ENCODE measurements around the gene FOXQ1.

The FOXQ1 gene

GRCh38 chr6:1287103-1287591, 24.8 kb upstream of the FOXQ1 start:
- peak; percentile 98 for DNase-seq (ENCODE audit: low read depth)
- TF ChIP-seq MYC (IDR thresholded peaks at IDR 0.05; ENCODE audit: low read depth, low read length) = peak; percentile 91
- peak; percentile 91 for TF ChIP-seq MAX (IDR thresholded peaks at IDR 0.05; ENCODE audit: low read depth, low read length)
- TF ChIP-seq CTCF (IDR thresholded peaks at IDR 0.05; ENCODE audit: low read depth, low read length) = no peak
- H3K4me3 ChIP-seq (ENCODE audit: low read depth, low read length) = no peak overlapping the region

- no peak for DNase-seq (ENCODE audit: low read depth)
- no peak overlapping the region for H3K4me3 ChIP-seq (ENCODE audit: low read depth, low read length)
- TF ChIP-seq MYC (IDR thresholded peaks at IDR 0.05; ENCODE audit: low read depth, low read length) = no peak
Measured at GRCh38 chr6:1290086-1290485, 21.8 kb upstream of the FOXQ1 start.

- TF ChIP-seq CTCF (IDR thresholded peaks at IDR 0.05; ENCODE audit: low read depth, low read length) (no peak), POLR2A (IDR thresholded peaks at IDR 0.05; ENCODE audit: extremely low read depth, insufficient read length) (no peak), MAX (IDR thresholded peaks at IDR 0.05; ENCODE audit: low read depth, low read length) (no peak), MYC (IDR thresholded peaks at IDR 0.05; ENCODE audit: low read depth, low read length) (no peak)
- DNase-seq (ENCODE audit: low read depth) = no peak
- no peak overlapping the region for H3K4me3 ChIP-seq (ENCODE audit: low read depth, low read length)
Measured at GRCh38 chr6:1290805-1291204, 21.1 kb upstream of the FOXQ1 start.

GRCh38 chr6:1291381-1291780, 20.5 kb upstream of the FOXQ1 start:
- H3K4me3 ChIP-seq (ENCODE audit: low read depth, low read length) = no peak overlapping the region
- no peak for DNase-seq (ENCODE audit: low read depth)
- no peak for TF ChIP-seq MAX (IDR thresholded peaks at IDR 0.05; ENCODE audit: low read depth, low read length)
- TF ChIP-seq POLR2A (IDR thresholded peaks at IDR 0.05; ENCODE audit: extremely low read depth, insufficient read length) = no peak
- no peak for TF ChIP-seq MYC (IDR thresholded peaks at IDR 0.05; ENCODE audit: low read depth, low read length)

GRCh38 chr6:1295420-1295819, 16.5 kb upstream of the FOXQ1 start:
- TF ChIP-seq MYC (IDR thresholded peaks at IDR 0.05; ENCODE audit: low read depth, low read length) (no peak), CTCF (IDR thresholded peaks at IDR 0.05; ENCODE audit: low read depth, low read length) (no peak), POLR2A (IDR thresholded peaks at IDR 0.05; ENCODE audit: extremely low read depth, insufficient read length) (no peak), MAX (IDR thresholded peaks at IDR 0.05; ENCODE audit: low read depth, low read length) (no peak)
- DNase-seq (ENCODE audit: low read depth) = no peak
- H3K4me3 ChIP-seq (ENCODE audit: low read depth, low read length) = no peak overlapping the region

- no peak for TF ChIP-seq CTCF (IDR thresholded peaks at IDR 0.05; ENCODE audit: low read depth, low read length)
- TF ChIP-seq MAX (IDR thresholded peaks at IDR 0.05; ENCODE audit: low read depth, low read length) = no peak
- no peak for TF ChIP-seq MYC (IDR thresholded peaks at IDR 0.05; ENCODE audit: low read depth, low read length)
- no peak for TF ChIP-seq POLR2A (IDR thresholded peaks at IDR 0.05; ENCODE audit: extremely low read depth, insufficient read length)
- no peak for DNase-seq (ENCODE audit: low read depth)
- no peak overlapping the region for H3K4me3 ChIP-seq (ENCODE audit: low read depth, low read length)
Measured at GRCh38 chr6:1296079-1296478, 15.8 kb upstream of the FOXQ1 start.

- H3K4me3 ChIP-seq (ENCODE audit: low read depth, low read length) = no peak overlapping the region
- TF ChIP-seq MYC (IDR thresholded peaks at IDR 0.05; ENCODE audit: low read depth, low read length) (no peak), POLR2A (IDR thresholded peaks at IDR 0.05; ENCODE audit: extremely low read depth, insufficient read length) (no peak), MAX (IDR thresholded peaks at IDR 0.05; ENCODE audit: low read depth, low read length) (no peak), CTCF (IDR thresholded peaks at IDR 0.05; ENCODE audit: low read depth, low read length) (no peak)
- DNase-seq (ENCODE audit: low read depth) = no peak
Measured at GRCh38 chr6:1296542-1296941, 15.4 kb upstream of the FOXQ1 start.
